NCI-H146 treated with DMSO at 0.1 percent for 48 hours (cell line): ENCODE results near the gene DDB1.

Experiments used
- DNase-seq: peaks from one replicate; lab custom pipeline; 2025; ENCODE audit not compliant: unreplicated experiment; lab: John Stamatoyannopoulos, UW

Gene DDB1

DNA sequence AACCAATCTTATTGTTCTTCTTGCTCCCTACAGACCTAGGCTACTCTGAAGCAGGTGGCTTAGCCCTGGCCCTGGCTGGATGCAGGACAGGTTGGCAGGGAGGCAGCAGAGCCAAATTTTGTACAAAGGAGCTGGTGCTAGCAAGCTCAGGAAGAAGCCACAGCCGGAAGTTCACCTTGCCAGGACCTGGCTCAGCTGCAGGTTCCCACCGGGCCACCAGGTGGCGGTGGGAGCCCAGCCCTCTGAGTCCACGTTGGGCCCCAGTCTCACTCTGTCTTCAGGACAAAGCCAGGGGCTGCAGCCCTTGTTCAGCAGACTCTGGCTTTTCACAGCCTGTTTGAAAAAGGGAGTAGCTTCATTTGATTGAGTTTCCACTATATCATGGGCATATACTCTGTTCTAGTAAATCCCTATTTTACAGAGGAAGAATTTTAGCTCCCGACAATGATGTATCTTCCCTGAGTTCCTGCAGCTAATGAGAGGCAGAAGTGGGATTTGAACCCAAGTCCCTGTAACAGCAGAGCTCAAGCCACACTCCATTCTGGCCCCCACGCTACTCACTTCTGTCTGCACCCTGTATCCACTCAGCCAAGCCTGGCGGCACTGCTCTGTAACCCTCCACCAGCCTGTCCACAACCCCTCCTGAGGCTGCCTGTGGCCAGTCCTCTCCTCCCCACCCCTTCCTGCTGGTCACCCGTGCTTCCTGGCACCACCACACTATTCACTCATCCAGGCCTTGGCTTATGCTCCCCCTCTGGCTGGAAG, 3.4 kb upstream of the DDB1 start:
- DNase-seq: peak; percentile 48

DNA sequence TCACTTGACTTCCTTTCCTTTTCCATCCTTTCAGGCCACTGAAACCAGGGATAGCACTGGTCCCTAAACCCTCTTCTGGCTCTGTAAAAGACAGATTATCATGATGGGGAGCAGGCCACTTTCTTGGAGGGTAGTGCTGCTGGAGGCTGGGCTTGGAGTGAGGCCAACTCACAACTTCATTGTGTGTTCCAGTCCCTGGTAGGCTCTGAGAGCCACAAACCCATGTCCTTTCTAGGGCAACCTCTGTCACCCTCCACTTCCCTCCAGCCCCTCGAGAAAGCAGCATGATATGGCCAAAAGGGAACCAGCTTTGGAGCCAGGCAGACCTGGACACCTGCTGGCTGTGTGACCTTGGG, 2.4 kb upstream of the DDB1 start:
- no peak for DNase-seq

DNA sequence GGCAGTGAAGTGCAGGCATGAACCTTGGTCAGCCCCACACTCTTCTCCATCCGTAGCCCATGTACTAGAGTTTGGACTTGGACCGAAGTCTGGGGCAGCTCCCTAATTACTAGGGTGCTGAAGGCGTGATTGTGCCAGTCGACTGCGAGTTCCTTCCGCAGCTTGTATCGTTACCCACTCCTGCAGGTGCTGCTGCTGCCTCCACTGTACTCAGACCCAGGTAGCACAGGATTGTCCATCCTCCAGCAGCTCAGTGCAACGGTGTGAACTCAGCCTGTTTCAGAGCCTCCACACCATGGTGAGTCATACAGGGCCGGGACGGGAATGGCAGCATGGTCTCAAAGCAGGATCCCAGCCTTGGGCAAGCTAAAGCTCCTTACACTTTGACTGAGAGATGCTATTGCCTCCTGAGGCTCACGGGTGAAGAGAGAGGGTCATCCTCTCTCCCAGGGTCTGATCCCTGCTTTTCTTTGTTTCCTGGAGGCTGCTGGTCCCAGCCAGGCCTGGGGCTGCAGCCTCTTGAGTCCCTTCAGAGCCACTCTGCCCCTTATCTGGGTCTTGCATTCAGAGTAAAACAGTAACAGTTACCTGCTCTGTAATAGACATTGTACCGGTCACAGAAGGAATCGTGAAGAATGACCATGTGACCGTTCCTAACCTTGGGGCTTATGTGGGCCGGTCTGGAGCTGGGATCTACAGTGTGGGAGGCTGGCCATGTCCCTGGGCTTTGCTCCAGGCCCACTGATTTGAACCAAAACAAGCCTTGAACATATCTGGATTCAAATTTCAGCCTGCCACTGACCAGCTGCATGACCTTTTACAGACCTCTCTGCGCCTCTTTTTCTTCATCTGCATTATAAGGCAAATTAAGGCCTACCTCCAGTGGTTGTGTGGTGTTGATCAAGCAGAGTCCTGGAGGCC, 1.8 kb upstream of the DDB1 start:
- DNase-seq: no peak

DNA sequence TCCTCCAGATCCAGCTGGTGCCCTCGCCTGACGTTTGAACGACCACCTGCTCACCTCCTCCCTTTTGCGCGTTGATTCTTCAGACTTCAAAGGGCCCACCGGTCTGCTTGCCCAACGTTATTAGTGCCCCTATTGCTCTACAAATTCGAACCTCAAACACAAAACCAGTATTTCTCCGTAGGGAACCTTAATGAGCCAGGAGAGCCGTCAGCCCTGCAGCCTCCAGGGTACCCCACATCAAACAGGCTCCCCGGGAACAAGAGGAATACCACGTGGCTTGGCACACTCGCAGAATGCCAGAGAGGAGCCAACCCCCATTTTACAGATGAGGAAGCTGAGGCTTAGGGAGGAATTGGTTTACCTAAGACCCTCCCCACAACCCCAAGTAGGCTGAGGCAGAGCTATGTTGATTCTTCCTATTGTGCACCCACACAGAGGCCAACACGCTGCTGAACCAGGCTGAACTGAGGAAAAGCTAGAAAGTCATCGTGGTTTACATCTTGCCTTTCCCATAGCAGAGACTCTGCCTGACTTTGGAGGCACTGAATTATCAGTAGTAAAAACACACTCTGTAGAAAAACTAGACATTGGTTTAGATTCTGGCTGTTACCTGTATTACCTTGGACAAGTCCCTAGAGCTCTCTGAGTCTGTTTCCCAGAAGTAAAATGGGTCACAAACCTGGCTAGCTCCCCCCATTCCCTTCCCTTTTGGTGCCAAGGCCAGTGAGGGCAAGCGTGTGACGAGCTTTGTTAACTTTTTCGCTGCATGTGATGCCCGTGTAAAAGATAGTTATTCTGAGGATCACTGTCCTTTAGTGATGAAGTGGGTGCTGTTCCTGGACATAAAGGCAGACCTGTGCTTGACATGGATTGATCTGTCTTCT, 887 bp upstream of the DDB1 start:
- no peak for DNase-seq

DNA sequence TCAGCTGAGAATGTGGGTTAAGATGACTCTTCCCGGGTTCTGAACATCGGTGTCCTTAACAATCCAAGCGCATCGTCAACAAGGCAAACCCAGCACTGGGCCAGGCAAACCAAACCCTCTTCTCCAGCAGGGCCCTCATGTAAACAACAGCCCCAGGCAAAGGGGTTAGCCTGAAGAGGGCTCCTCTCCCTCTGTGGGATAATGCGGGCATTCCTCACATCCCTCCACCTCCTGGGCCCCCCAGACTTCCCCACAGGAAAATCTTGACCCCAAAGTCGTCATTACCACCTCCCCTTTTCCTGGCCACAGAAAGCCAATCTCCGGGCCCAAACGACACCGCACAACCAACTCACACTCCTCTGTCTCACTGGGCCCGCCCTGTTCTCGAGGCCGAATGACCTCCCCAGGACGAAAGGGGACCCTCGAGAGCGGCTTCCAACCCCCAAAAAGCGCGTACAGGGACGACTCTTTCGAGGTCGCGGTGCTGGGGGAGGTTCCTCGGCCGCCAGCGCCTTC, 566 bp downstream of the DDB1 start:
- DNase-seq: no peak

DNA sequence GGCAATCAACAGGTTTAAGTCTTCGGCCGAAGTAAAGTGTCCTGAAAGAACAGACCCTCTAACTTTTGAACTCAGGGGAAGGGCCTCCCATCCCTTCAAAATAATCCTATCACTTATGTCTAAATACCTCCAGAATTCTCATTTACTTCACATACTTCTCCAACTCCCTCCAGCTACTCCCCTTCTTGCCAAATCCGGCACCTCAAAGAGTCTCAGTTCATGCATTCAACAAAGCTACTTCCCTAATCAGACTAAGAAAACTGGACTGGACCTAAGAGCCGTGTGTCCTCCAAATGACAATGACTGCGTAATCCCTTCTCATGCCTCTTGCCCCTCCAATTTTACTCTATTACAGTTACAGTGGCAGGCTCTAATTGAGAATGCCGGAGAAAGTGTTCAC, 1.3 kb downstream of the DDB1 start:
- no peak for DNase-seq

DNA sequence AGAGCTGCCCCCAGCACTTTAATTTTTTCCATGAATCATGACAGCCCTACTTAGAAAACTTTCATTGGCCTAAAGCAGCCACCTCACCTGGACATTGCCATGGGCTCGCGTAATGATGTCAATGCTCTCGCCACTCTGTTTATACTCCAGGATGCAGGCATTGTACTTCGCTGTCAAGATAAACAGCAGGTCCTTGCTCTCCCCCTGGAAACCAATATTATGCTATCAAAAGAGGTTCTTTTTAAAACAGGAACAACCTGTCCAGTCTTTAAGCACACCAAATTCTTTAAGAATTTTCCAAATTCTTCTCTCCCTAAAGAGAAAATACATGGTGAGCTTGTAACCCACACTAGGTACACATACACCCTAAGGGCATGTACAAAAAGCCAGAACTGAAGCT, 3.0 kb downstream of the DDB1 start:
- no peak for DNase-seq

DNA sequence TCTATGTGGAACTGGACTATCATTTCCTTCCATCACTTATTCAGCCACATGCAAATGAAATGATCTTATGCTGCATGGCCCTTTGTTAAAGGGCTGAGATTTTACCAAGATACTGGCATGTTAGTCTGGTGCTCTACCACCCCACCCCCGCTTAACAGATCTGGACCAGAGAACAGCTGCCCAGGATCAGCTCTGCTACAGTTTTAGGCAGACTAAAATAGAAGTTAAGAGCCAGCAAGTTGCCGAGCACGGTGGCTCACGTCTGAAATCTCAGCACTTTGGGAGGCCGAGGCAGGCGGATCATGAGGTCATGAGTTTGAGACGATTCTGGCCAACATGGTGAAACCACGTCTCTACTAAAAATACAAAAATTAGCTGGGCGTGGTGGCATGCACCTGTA, 4.6 kb downstream of the DDB1 start:
- no peak for DNase-seq

DNA sequence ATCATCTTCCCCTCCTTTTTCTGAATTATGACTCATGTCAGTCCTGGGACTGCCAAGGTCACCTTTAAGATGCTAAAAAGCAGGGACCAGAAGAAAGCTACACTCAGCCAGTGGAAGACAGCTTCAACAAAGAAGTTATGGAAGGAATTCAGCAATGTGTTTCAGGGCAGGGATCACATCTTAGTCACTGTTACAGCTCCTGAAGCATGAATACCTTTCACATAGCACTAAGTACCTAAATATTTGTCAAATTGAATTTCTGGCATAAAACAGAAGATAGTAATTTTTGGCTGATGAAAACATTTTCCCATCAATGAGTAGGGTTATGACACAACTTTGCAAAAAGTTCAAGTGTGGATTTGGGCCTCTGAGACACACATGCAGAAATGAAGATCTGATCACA, 5.2 kb downstream of the DDB1 start:
- no peak for DNase-seq

DNA sequence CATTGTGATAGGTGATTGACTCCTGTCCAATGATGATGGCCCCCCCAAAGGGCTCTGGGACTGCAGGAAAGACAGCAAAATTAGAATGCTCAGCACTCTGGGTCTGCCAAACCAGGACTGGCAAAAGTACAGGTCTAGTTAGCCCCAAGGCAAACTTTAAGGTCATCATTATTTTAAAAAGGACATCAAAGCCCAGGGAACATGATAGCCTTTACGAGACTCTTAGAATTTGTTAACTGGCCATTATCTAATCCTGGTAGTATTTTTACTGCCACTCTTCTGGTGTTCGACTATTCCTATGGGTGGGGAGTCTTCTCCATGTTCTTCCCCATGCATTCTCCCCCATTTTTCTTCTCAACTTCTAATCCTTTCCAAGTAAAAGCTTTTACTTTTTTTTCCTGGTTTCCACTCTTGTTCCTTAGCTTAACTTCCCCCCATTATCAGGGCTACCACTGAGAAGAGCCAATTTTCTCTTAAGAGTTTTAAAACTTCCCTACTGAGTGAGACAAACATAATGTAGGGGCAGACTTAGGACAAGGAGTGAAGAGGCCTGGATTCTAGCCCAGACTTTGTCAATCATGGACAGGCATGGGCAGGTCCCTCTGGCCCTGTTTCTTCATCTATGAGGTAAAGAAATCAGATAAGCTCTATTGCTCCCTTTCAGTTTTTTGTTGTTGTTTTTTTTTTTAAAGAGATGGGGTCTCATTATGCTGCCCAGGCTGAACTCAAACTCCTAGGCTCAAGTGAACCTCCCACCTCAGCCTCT, 7.1 kb downstream of the DDB1 start:
- no peak for DNase-seq

DNA sequence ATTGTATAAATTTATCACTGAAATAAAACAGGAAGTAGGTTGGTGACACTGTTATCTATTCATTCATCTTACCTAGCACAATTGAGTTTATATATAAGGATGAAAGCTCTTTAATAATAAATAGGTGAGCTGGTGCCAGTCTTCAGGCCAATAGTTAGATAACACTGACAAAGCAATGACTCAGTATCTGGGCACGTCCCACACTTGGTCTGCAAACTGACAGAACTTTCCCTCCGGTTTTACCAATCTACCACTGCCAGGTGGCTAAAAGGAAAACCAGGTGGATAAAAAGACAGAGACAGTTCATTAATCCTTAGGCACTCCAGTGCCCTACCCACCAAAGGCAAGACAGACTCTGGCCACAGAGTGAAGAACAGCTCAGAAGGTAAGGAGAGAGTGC, 17.6 kb downstream of the DDB1 start:
- no peak for DNase-seq

DNA sequence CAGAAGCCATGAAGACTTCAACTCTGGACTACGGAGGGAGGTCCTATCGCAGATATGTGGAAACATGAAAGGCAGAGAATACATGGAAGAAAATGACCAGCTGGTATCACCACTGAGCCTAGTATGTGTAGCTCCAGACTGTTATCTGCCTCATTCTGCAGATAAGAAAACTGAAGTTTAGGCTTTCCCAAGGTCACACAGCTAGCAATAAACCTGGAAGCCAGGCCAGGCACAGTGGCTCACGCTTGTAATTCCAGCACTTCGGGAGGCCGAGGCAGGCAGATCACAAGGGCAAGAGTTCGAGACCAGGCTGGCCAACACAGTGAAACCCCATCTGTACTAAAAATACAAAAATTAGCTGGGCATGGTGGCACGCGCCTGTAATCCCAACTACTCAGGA, 22.2 kb downstream of the DDB1 start:
- no peak for DNase-seq

DNA sequence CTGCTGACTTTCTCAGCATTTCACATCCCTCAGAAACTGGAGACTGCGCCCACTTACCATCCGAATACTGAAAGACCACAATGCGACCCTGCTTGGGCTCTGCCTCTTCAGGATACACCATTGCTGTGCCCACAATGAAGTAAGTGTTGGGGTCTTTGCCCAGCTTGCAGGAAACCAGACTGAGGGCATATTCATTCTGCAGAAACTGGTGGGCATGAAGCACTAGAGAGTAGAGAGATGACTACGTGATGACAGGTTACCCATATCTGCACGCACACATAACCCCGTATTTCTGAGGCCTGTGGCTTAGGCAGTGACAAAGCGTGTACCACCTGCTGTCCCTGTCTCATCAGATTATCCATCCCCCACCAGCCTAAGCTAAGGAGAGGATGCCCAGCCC, 23.2 kb downstream of the DDB1 start:
- DNase-seq: no peak

DNA sequence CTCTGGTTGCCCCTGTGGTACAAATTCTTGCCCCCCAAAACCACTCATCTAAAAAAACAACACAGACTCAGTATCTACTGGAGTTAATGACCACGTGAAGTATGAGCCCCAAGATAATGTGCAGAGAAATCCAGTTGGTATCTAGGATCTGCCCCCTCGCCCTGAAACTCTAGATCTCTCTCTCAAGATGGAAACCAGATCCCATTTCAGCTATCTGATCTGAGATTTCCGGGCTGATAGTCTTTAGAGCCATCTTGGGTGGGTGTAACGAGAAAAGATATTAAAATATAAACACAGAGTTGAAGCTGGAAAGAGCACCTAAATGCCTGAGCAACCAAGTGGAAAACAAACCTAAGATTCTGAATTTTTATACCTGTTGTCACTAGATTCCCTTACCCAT, 23.8 kb downstream of the DDB1 start:
- DNase-seq: no peak

DNA sequence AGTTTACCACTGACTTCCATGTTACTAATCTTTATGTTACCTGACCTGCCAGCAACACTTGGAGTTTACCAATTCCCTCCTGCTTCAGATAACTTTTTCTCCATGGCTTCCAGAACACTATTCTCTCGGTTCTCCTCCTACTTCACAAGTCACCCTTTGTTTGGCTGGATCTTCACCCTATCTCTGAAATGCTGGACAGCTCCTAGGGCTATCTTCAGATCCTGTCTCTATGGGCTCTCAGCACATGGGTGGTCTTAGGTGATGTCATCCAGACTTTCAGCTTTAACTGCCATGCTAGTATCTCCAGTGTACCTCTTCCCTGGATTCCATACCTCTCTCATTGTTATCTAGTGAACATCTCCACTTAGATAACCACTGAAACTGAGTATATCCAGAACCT, 25.6 kb downstream of the DDB1 start:
- DNase-seq: no peak

DNA sequence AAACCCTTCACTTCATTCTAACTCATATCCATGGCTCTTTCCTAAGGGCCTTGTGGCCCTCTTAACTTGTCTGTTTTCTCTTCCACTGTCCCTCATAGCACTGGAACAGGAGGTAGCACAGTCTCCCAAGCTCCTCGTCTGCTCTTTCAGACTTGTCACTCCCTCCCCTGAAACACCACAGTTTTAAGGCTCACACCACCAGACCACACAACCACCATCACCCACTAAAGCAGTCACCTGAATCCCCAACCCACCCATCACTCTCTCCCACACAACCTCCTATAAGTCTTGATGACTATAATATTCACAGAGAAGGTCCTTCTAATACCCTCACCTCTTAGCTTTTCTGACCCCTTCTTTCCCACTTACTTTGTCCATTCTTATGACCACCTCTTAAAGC, 26.7 kb downstream of the DDB1 start:
- no peak for DNase-seq

DNA sequence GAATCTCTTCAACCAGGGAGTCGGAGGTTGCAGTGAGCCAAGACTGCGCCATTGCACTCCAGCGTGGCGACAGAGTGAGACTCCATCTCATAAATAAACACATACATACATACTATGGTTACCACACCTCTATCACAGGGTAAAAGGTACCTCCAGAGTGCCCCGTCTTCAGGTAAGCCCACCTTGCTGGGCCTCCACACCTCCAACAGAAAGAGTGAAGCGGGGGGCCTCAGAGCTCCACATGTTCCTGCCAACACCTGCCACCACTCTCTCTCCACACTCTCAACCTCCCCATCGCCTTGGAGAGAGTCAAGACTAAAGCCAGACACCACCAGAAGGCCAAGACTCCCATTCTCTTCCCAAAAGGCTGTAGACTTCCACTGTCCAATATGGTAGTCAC, 27.5 kb downstream of the DDB1 start:
- no peak for DNase-seq

DNA sequence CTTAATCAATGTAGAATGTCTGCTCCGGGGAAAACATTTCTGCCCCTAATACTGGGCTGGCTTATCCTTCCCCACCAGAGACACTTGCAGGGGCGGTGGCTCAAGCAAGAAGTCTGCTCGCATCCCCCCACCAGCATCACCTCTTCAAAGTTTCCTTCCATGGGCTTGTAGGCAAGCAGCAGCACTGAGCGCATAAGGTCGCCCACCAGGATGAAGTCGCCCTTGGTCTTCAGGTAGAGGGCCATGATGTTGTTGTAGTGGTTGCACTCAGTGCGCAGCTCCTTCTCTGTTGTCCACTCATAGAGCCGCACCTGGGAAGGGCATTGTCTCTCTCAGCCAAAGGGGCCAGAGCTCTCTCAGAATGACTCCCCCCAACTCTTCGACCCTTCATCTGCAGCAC, 29.2 kb downstream of the DDB1 start:
- DNase-seq: no peak

DNA sequence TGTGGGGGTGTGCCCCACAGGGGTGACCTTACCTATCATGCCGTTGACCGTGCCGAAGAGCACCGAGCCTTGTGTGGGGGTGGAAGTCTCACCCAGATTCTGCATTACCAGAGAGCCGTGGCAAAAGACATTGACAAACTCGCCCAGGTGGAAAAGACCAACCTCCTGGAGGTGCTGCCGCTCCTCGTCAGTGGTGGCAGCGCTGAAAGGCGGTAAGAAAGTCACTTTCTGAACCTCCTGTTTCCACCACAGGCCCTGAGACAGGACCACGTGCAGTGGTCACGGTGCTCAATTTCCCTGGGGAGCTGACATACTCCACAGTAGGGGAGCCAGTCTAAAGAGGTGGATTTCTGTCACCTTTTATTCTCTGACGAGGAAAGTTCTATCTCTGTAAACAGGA, 30.4 kb downstream of the DDB1 start:
- DNase-seq: no peak

DNA sequence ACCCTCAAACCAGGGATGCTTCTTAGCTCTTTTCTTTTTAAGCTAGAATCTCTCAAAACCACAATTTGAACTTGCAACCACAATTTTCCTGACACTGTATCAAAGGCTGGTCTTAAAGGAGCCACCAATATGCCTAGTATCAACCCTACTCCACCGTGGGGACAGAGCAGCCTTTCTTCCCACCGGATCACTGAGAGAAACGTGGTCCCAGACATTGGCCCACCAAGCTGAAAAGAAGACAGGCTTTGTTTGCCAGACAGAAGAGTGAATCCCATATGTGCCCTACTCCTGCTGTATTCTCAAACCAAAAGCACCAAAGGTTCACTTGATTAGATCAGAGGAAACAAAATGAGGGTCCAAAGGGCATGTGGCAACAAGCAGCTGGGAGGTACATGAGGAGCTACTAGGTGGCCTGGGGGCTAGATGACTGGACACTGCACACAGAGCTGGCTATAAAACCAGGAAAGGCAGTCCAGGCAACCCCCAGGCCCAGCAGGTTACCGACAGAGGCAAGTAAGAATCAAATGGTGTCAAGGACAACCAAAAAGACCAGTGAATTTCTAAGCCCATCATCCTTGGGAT, 34.2 kb downstream of the DDB1 start:
- no peak for DNase-seq
